GM19467 (cell line): ENCODE results near the gene AMZ2.
"Not testable (repeated sequence)": the region's sequence is repeated elsewhere in the genome, so short reads cannot be mapped to it uniquely, and the experiment has no call there.

Experiments
- ATAC-seq: cut with Tn5 transposase; IDR thresholded peaks from one replicate; pipeline ENCODE4 v1.9.1; 2021; ENCODE audit warnings: mild to moderate bottlenecking, moderate library complexity; ENCODE audit not compliant: unreplicated experiment

The AMZ2 gene

GRCh38 chr17:68248199-68248825, 469 bp downstream of the AMZ2 start:
- peak; percentile 18 for ATAC-seq

- no peak for ATAC-seq
Measured at GRCh38 chr17:68248891-68249290, 1.0 kb downstream of the AMZ2 start.

GRCh38 chr17:68249354-68249765, 1.5 kb downstream of the AMZ2 start:
- no peak for ATAC-seq

GRCh38 chr17:68253426-68253825, 5.6 kb downstream of the AMZ2 start:
- ATAC-seq = not testable (repeated sequence)

DNA sequence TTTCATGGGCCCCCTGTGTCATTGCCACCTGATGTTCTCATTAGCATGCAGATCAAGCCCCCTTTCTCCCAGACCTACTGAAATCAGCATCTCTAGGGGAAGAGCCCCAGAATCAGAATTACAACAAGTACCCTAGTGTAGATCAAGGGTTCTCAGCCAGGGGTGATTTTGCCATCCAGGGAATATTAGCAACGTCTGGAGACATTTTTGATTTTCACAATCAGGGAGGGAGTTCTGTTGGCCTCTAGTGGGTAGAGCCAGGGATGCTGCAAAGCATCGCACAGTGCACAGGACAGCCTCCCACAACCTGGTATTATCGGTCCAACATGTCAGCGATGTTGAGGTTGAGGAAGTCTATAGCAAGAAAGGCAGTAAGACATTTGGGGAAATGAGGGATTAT, 7.3 kb downstream of the AMZ2 start:
- ATAC-seq = no peak

- no peak for ATAC-seq
Measured at GRCh38 chr17:68255731-68256538, 8.1 kb downstream of the AMZ2 start.

- ATAC-seq = not testable (repeated sequence)
Measured at GRCh38 chr17:68256701-68257100, 8.9 kb downstream of the AMZ2 start.

GRCh38 chr17:68257934-68258333, 10.1 kb downstream of the AMZ2 start:
- ATAC-seq = no peak

DNA sequence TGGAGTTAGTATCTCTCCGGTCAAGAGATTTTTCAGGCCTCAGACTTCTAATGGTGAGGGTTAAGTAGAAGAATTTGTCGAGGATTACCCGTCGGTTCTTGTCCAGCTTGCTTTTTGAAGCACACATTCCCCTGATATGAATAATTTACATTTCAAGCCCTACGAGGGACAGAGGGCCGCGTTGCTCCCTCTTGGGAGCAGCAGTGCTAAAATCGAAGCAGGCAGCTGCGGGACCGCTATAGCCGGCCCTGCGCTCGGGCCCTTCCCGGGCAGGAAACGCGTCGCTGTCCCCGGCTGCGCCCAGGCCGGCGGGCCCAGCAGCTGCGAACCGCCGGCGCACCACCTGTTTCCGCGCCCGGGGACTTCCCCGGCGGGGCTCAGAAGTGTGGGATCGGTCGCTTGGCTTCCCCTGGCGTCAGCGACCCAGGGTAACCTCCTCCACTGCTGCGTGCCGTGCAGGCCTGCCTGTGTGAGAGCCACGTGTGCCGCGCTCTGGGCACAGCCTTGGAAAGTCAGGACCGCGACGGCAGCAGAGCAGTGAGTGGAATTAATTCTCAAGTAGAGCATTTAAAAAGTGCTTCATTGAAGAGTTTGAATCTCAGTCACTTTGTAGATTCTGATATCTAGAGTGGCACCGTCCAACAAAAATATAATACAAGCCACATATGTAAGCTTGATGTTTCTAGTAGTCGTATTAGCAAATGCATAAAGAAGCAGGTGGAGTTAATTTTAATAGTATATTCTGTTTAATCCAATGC, 11.2 kb downstream of the AMZ2 start:
- peak; percentile 93 for ATAC-seq

GRCh38 chr17:68259648-68259951, 11.8 kb downstream of the AMZ2 start:
- ATAC-seq = not testable (repeated sequence)

- no peak for ATAC-seq
Measured at GRCh38 chr17:68260051-68260762, 12.4 kb downstream of the AMZ2 start.

GRCh38 chr17:68262467-68262866, 14.6 kb downstream of the AMZ2 start:
- not testable (repeated sequence) for ATAC-seq

DNA sequence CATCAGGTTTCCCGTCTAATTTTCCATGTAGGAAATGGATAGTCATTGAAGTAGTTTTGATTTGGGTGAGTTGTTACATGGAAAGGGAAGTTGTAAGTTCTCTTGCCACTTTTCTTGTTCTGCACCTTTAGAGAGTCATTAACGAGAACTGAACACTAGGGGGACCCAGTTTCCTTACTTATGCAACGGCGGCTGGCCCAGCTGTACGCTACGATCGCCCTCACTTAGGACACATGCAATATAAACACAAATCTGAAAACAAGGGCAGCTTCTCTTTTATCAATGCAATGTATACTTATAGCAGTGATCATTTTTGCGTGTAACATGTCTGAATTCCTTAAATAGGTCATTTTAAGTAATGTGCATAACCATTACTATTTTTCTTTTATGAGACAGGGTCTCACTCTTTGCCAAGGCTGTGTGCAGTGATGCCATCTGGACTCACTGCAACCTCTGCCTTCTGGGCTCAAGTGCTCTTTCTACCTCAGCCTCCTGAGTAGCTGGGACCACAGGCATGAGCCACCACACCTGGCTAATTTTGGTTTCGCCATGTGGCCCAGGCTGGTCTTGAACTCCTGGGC, 15.3 kb downstream of the AMZ2 start:
- ATAC-seq = peak; percentile 32

DNA sequence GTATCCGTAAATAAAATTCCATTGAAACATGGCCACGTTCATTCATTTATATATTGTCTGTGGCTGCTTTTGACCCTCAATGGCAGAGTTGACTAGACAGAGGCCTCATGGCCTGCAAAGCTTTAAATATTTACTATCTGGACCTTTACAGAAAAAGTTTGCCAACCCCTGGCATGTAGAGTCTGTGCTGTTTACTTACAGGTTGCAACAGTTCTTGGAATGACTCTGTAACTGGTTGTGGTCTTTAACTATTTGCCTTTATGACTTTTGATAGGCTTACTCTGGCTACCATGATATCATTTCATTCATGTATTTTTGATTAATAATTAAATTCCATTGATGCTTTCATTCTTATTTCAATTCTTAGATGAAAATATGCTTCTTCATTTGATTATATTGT, 18.0 kb downstream of the AMZ2 start:
- not testable (repeated sequence) for ATAC-seq

- ATAC-seq = no peak
Measured at GRCh38 chr17:68273722-68274121, 25.9 kb downstream of the AMZ2 start.

- ATAC-seq = not testable (repeated sequence)
Measured at GRCh38 chr17:68276339-68276738, 28.5 kb downstream of the AMZ2 start.

DNA sequence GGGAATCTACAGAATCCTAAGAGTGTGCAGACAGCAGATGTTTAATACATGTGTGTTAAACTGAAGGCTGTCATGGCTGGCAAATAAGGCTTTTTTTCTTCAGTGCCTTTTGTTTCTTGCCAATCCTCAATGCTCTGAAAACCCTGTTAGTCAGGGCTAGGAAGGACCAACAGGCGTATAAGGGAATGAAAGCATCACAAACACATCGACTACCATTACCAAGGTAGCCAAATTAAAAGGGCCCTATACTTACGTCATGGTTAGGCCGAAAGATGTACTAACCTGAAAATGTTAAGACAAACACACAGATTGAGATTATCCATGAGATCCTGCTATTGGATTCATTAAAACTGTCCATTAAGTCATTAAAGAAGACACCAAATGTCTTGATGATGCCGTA, 30.0 kb downstream of the AMZ2 start:
- no peak for ATAC-seq

GRCh38 chr17:68281965-68282364, 34.1 kb downstream of the AMZ2 start:
- not testable (repeated sequence) for ATAC-seq

DNA sequence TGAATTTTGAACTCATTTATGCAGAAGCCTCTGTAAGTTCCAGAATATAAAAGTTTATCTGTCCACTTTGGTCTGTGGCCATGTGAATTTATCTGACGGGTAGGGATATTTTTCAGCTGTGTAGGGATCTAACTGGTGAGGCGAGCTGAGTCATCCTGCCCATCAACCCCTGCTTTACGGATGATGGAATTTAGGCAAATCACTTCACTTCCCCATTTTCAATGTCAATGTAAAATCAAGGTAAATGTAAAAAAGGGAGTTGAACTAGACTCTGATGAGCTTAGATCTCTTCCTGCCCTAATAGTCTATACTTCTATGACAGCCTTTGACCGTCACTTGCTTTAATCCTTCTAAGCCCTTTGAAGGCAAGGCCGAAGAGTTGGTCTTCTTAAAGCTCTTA, 40.5 kb downstream of the AMZ2 start:
- no peak for ATAC-seq

GRCh38 chr17:68288804-68289203, 41.0 kb downstream of the AMZ2 start:
- no peak for ATAC-seq

DNA sequence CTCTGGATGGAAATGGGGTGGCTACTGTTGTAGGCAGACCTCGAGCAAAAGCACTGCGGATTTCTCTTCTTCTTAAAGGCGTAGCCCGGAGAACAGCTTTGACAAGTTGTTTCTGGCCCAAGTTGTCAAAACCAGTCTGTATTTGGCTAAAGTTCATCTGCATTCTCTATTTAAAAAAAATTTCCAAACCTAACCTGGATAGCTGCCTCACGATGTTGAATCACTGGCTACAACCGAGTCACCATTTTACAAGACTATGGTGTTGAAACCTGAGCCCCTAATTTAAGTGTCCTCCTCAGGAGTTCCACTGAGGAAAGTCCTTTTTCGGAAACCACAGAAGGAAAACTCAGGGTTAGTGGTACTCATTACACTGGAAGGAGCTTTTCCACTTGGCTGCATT, 41.6 kb downstream of the AMZ2 start:
- ATAC-seq = no peak
